Right kidney (tissue), 9 donors: ENCODE data around the gene EIF4G1.
"Not testable (repeated sequence)": the region's sequence is repeated elsewhere in the genome, so short reads cannot be mapped to it uniquely, and the experiment has no call there.

Experiments
- DNase-seq: peaks from one replicate; pipeline ENCODE4 v3.0.0-alpha.2; 2016
- long read RNA-seq, 8 donors: transcript quantifications; one replicate each; lab custom pipeline, GENCODE V29; 2026

EIF4G1 gene
- long read RNA-seq, donor 1, partial matches to known transcripts, result 9 of 14 reads
- long read RNA-seq, donor 1, other reads (novel, unspliced or antisense), result 0 of 14 reads
- long read RNA-seq, donor 2, partial matches to known transcripts, result 18 of 18 reads
- long read RNA-seq, donor 2, other reads (novel, unspliced or antisense), result 0 of 18 reads
- long read RNA-seq, donor 3, full-length matches to known transcripts, result 6 of 16 reads
- long read RNA-seq, donor 3, partial matches to known transcripts, result 10 of 16 reads
- long read RNA-seq, donor 3, other reads (novel, unspliced or antisense), result 0 of 16 reads
- long read RNA-seq, donor 4, full-length matches to known transcripts, result 8 of 44 reads
- long read RNA-seq, donor 4, partial matches to known transcripts, result 36 of 44 reads
- long read RNA-seq, donor 4, other reads (novel, unspliced or antisense), result 0 of 44 reads
- long read RNA-seq, donor 5, full-length matches to known transcripts, result 5 of 25 reads
- long read RNA-seq, donor 5, partial matches to known transcripts, result 20 of 25 reads
- long read RNA-seq, donor 5, other reads (novel, unspliced or antisense), result 0 of 25 reads
- long read RNA-seq, donor 6, partial matches to known transcripts, result 60 of 64 reads
- long read RNA-seq, donor 6, other reads (novel, unspliced or antisense), result 0 of 64 reads
- long read RNA-seq, donor 7, transcript EIF4G1-232 (4 exons, 573 nt), result major isoform, 7 of 103 reads
- long read RNA-seq, donor 7, partial matches to known transcripts, result 93 of 103 reads
- long read RNA-seq, donor 7, other reads (novel, unspliced or antisense), result 0 of 103 reads
- long read RNA-seq, donor 8, partial matches to known transcripts, result 17 of 24 reads
- long read RNA-seq, donor 8, other reads (novel, unspliced or antisense), result 0 of 24 reads

GRCh38 chr3:184314363-184314699 is at the start of gene EIF4G1:
Gene EIF4G1, plus strand, starts transcription at chr3:184314606. Its CDS starts 1,191 bp downstream, at chr3:184315797.
- peak; percentile 78 for DNase-seq

GRCh38 chr3:184267249-184267648 is 47.2 kb upstream of the EIF4G1 start:
- DNase-seq, result not testable (repeated sequence)

- DNase-seq, result no peak
These were observed 42.1 kb upstream of the EIF4G1 start for GRCh38 chr3:184272269-184272668.

GRCh38 chr3:184275381-184275701 is 39.1 kb upstream of the EIF4G1 start:
- no peak for DNase-seq

GRCh38 chr3:184275961-184276910 is 38.2 kb upstream of the EIF4G1 start, which contains the start of gene ECE2:
Gene ECE2, plus strand, starts transcription at chr3:184276022. Its CDS starts 132 bp downstream, at chr3:184276154.
- no peak for DNase-seq

- no peak for DNase-seq
These were observed 37.0 kb upstream of the EIF4G1 start for GRCh38 chr3:184277366-184277765.

- DNase-seq, result no peak
These were observed 31.5 kb upstream of the EIF4G1 start for GRCh38 chr3:184282941-184283340.

GRCh38 chr3:184283681-184284080 is 30.7 kb upstream of the EIF4G1 start:
- no peak for DNase-seq

- no peak for DNase-seq
These were observed 29.7 kb upstream of the EIF4G1 start for GRCh38 chr3:184284696-184285095.

- no peak for DNase-seq
These were observed 24.9 kb upstream of the EIF4G1 start for GRCh38 chr3:184289426-184289938.

- DNase-seq, result no peak
These were observed 24.1 kb upstream of the EIF4G1 start for GRCh38 chr3:184290331-184290730.

GRCh38 chr3:184291044-184291737 is 23.2 kb upstream of the EIF4G1 start:
- DNase-seq, result no peak

GRCh38 chr3:184291738-184292445 is 22.5 kb upstream of the EIF4G1 start:
- DNase-seq, result no peak

- no peak for DNase-seq
These were observed 18.6 kb upstream of the EIF4G1 start for GRCh38 chr3:184295771-184296170.

GRCh38 chr3:184296616-184297015 is 17.8 kb upstream of the EIF4G1 start:
- no peak for DNase-seq

- DNase-seq, result peak; percentile 91
These were observed 15.5 kb upstream of the EIF4G1 start, which contains the start of gene PSMD2 for GRCh38 chr3:184298759-184299487. Gene PSMD2, plus strand, starts transcription at chr3:184299241. Its CDS starts 26 bp downstream, at chr3:184299267.

GRCh38 chr3:184299488-184300377 is 14.7 kb upstream of the EIF4G1 start:
- no peak for DNase-seq

GRCh38 chr3:184300378-184300720 is 14.1 kb upstream of the EIF4G1 start:
- DNase-seq, result no peak

GRCh38 chr3:184305577-184305976 is 8.8 kb upstream of the EIF4G1 start:
- DNase-seq, result no peak
